Measurements from ENCODE around the gene NLRP1. TPM values are rescaled to one million over a fixed set of nuclear protein-coding genes. Genes with fewer than 3 reads are reported as not detected.

NLRP1 gene
- total and polyA plus RNA-seq, 9 of the 15 experiments (the other 6 are each of a cell fraction or from before 2014, with no cell fraction given), result 4.0 to 69.4 (median 27.7) TPM

GRCh38 chr17:5584383-5585286 lies at the start of gene NLRP1 (continued):
- no peak for TF ChIP-seq HOXB6 (CRISPR knock-in tag; IDR thresholded peaks at IDR 0.05; ENCODE audit: borderline replicate concordance)
- no peak for TF ChIP-seq BACH1 (tag; IDR thresholded peaks at IDR 0.05)
- no peak for TF ChIP-seq ZNF589 (CRISPR knock-in tag; IDR thresholded peaks at IDR 0.05; ENCODE audit: low read depth)
- peak; percentile 33; the same call in 1 of the 2 replicates for TF ChIP-seq SPI1 (IDR thresholded peaks at IDR 0.05; ENCODE audit: borderline replicate concordance, low read depth, low read length)

GRCh38 chr17:5631958-5632590 lies 47.8 kb upstream of the NLRP1 start:
- TF ChIP-seq FOXK2 (conservative IDR thresholded peaks at IDR 0.05 in 1 of 2, IDR thresholded peaks at IDR 0.05 in 1 of 2; ENCODE audit: low read depth in 2 of 2) (no peak), SNIP1 (IDR thresholded peaks at IDR 0.05; ENCODE audit: low read depth) (no peak), EHMT2 (IDR thresholded peaks at IDR 0.05) (peak; percentile 39; the same call in 1 of the 2 replicates), FOSL1 (tag; conservative IDR thresholded peaks at IDR 0.05) (no peak), ZNF696 (CRISPR knock-in tag; conservative IDR thresholded peaks at IDR 0.05) (no peak)
- TF ChIP-seq, protein P1, sequence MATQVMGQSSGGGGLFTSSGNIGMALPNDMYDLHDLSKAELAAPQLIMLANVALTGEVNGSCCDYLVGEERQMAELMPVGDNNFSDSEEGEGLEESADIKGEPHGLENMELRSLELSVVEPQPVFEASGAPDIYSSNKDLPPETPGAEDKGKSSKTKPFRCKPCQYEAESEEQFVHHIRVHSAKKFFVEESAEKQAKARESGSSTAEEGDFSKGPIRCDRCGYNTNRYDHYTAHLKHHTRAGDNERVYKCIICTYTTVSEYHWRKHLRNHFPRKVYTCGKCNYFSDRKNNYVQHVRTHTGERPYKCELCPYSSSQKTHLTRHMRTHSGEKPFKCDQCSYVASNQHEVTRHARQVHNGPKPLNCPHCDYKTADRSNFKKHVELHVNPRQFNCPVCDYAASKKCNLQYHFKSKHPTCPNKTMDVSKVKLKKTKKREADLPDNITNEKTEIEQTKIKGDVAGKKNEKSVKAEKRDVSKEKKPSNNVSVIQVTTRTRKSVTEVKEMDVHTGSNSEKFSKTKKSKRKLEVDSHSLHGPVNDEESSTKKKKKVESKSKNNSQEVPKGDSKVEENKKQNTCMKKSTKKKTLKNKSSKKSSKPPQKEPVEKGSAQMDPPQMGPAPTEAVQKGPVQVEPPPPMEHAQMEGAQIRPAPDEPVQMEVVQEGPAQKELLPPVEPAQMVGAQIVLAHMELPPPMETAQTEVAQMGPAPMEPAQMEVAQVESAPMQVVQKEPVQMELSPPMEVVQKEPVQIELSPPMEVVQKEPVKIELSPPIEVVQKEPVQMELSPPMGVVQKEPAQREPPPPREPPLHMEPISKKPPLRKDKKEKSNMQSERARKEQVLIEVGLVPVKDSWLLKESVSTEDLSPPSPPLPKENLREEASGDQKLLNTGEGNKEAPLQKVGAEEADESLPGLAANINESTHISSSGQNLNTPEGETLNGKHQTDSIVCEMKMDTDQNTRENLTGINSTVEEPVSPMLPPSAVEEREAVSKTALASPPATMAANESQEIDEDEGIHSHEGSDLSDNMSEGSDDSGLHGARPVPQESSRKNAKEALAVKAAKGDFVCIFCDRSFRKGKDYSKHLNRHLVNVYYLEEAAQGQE (IDR thresholded peaks at IDR 0.05; ENCODE audit: borderline replicate concordance), result peak; percentile 43; the same call in 1 of the 2 replicates
- TF ChIP-seq, protein P1 (CRISPR knock-in tag; IDR thresholded peaks at IDR 0.05; ENCODE audit: low read depth), result no peak
- H3K4me3 ChIP-seq, result no peak overlapping the region
- H3K4me1 ChIP-seq (replicated peaks in 1 of 2; ENCODE audit: control insufficient read depth in 2 of 2, insufficient read depth in 2 of 2, low read length in 2 of 2), result no peaks in the 10 kb centered on the region
- no peaks in the 10 kb centered on the region for H3K79me2 ChIP-seq (ENCODE audit: control insufficient read depth, insufficient read depth, low read length)
- no peak for FAIRE-seq
- H3K9me3 ChIP-seq (replicated peaks; ENCODE audit: control insufficient read depth, insufficient read depth, low read depth, low read length), result no peaks in the 10 kb centered on the region
- H4K20me1 ChIP-seq (replicated peaks; ENCODE audit: control insufficient read depth, insufficient read depth, low read length), result no peaks in the 10 kb centered on the region
- H3K36me3 ChIP-seq (ENCODE audit: control insufficient read depth, insufficient read depth, low read length), result no peaks in the 10 kb centered on the region
- H3K9ac ChIP-seq (ENCODE audit: insufficient read depth in 1 of 2, low read depth in 2 of 2, low read length in 2 of 2), result no peak overlapping the region
- no TSS peak for BruUV-seq (replicated peaks)
- ATAC-seq, result no peak
- H3K27me3 ChIP-seq (ENCODE audit: control insufficient read depth in 2 of 2, insufficient read depth in 2 of 2, low read length in 2 of 2), result peaks cover 4 to 41% of the 10 kb centered on the region in 2 experiments; a peak in 4 of 5 replicates
- no peak overlapping the region for H2AFZ ChIP-seq (ENCODE audit: low read depth, low read length)
- H3K9me1 ChIP-seq (ENCODE audit: control insufficient read depth, insufficient read depth, low read length), result no peaks in the 10 kb centered on the region
- ChIA-PET POLR2A (interaction anchor here (6.6 kb wide), 1 partner anchor 13 kb away, joined by 33 read pairs; no protein-coding TSS in a partner anchor), CTCF (ENCODE audit: low intra/inter-chr PET ratio) (no interaction called here)
- intact Hi-C loops (cut with micrococcal nuclease) (no loop called here), in situ Hi-C loops (cut with MboI) (no loop called here)
- 0% methylated on average over 1 of the region's 3 CpGs for WGBS (ENCODE audit: insufficient coverage, low coverage, missing lambda C conversion rate)
- DNase-seq (ENCODE audit: extremely low read depth in 1 of 4, low spot score in 3 of 4), result no peak
- H3K27ac ChIP-seq (ENCODE audit: extremely low read depth, low read depth, low read length), result no peak overlapping the region
- H3K4me2 ChIP-seq (ENCODE audit: insufficient read depth, low read length), result no peak overlapping the region

Data from K562 (cell line).